NOMO-1 treated with DMSO at 0.1 percent for 48 hours (cell line): Measurements from ENCODE around the gene VPS13D.
"Not testable (repeated sequence)": the region's sequence is repeated elsewhere in the genome, so short reads cannot be mapped to it uniquely, and the experiment has no call there.

Source experiments
- DNase-seq: peaks from one replicate; lab custom pipeline; 2025; ENCODE audit not compliant: unreplicated experiment; lab: John Stamatoyannopoulos, UW

The VPS13D gene

DNA sequence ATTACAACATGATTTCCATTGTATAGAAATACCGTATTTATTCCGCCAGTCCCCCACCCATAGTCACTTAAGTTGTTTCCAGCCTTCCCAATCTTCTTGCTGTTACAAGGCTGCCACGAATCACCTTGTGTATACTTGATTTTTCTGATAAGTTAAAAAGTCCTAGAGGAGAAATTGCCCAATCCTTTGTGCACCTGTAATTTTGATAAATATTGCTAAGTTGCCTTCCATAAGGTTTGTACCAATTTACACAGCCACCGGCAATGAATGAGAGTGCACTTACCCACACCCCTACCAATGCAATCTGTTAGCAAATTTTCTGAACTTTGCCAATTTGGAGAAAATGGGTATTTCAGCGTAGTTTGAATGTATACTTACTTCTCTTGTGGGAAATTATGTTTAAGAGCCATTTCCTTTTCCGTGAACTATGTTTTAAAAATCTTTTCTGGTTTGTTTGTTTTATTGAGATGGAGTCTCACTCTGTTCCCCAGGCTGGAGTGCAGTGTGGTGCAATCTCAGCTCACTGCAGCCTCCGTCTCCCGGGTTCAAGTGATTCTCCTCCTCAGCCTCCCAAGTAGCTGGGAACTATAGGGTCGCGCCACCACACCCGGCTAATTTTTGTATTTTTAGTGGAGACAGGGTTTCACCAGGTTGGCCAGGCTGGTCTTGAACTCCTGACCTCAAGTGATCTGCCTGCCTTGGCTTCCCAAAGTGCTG lies 300.8 kb downstream of the VPS13D start:
- DNase-seq: no peak

DNA sequence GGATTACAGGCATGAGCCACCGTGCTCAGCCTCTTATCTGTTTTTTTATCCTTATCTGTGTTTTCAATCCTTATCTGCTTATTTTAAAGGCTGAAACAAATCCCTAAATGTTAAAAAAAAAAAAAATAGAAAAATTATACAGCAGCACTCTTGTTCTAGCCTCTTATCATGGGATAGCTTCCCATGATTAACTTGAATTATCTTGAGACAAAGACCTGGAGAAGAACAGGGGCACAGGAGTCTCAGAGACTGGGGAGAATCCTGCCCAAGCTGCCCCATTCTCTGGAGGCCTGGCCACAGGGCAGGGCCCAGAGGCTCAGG lies 301.3 kb downstream of the VPS13D start:
- no peak for DNase-seq

DNA sequence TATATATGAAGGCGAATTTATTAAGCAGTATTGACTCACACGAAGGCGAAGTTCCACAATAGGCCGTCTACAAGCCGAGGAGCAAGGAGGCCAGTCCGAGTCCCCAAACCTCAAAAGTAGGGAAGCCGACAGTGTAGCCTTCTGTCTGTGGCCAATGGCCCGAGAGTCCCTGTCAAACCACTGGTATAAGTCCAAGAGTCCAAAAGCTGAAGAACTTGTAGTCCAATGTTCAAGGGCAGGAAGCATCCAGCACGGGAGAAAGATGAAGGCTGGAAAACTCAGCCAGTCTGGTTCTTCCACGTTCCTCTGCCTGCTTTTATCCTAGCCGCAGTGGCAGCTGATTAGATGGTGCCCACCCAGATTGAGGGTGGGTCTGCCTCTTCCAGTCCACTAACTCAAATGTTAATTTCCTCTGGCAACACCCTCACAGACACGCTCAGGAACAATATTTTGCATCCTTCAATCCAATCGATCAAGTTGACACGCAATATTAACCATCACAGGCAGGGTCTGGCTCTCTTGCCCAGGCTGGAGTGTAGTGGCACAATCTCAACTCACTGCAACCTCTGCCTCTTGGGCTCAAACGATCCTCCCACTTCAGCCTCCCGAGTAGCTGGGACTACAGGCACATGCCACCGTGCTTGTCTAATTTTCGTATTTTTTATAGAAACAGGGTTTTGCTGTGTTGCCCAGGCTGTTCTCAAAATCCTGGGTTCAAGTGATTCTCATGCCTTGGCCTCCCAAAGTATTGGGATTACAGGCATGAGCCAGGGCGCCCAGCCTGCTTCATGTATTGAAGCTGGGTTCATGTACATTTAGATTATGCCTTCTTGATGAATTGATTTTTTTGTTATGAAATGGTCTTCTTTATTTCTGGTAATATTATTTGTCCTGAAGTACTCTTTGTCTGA lies 302.8 kb downstream of the VPS13D start:
- DNase-seq: no peak

DNA sequence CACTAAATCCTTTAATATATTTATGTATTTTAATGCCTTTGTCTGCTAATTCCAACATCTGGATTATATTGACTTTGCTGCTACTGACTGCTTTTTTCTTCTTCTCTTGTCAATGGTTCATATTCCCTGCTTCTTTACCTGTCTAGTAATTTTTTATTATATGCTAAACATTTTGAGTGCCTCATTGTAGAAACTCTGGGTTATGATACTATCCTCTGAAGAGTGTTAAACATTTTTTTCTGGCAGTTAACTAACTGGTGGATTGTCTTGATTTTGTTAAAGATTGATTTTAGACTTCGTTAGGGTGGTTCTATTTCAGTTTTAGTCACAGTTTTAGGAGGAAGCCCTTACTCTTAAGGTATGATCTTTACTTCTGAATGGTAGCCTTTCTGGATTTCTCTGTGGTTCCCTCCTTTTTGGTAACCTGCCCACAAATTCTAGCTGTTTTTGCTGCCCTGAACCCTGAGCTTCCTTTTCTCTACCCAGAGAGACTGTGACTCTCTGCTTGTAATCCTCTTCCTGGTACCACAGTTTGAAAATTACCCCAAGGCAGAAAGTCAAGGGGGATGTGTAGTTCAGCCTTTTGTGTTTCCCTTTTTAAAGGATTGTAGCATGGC lies 306.3 kb downstream of the VPS13D start:
- no peak for DNase-seq

DNA sequence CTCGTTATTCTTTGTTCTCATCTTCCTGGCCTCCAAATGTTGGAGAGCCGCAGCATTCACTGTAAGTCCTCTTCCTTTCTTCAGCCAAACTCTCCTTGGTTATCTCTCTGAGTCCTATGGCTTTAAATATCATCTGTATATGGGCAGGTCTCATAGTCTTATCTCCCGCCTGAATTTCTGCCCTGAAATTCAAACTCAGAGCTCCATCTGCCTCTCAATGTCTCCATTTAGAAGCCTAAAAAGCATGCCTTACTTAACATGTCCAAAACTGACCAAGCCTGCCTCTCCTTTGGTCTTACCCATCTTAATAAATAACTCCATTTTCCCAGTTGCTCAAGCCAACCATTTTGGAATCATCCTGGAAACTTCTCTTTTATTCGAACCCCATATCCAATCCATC lies 307.5 kb downstream of the VPS13D start:
- DNase-seq: no peak

DNA sequence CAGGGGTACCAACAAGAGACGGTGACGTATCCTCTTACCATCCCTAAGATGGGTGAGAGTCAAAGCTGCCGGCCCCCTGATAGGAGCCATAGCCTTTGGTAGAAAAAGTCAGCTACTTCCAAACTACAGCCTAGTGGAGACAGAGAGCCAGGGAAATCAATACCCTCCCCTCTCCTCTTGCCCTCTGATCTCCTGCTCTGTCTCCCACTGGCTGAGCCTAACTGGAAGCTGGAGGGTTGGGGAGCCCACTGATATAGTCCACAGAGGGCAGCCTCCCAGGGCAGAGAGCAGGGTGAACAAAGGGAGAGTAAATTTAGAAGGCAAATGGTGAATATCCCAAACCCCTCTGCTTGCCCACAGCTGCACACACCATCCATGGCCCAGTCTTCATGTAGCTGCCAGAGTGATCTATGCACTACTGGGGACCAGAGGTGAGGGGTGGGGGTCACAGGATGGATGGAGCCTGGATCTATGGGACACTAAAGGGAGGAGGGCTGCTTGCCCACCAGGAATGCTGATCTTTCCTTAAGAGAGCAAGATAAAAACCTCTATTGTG lies 308.2 kb downstream of the VPS13D start:
- DNase-seq: no peak

DNA sequence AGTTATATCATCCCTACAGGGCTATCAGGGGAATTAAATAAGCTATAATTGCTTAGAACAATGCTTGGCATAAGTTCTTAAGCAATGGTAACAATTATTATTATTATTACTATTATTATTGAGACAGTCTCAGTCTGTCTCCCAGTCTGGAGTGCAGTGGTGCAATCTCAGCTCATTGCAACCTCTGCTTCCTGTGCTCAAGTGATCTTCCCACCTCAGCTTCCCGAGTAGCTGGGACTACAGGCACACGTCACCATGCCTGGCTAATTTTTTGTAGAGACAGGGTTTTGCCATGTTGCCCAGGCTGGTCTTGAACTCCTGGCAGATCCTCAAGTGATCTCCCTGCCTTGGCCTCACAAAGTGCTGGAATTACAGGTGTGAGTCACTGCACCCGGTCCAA lies 308.7 kb downstream of the VPS13D start:
- DNase-seq: not testable (repeated sequence)

DNA sequence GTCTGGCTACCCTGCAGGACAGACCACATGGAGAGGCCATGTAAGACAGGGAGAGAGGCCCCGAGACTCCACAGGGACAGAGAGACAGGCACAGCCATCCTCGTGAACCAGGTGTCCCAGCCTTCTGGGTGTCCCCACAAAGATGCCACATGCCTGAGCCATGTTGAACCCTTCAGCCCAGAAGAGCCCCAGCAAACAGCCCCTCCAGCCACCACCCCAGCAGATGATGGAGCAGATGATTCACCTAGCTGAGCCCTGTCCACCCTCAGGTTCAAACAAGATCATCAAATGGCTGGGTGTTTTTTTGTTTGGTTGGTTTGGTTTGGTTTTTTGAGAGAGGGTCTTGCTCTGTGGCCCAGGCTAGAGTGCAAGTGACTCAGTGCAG lies 309.5 kb downstream of the VPS13D start:
- DNase-seq: no peak

DNA sequence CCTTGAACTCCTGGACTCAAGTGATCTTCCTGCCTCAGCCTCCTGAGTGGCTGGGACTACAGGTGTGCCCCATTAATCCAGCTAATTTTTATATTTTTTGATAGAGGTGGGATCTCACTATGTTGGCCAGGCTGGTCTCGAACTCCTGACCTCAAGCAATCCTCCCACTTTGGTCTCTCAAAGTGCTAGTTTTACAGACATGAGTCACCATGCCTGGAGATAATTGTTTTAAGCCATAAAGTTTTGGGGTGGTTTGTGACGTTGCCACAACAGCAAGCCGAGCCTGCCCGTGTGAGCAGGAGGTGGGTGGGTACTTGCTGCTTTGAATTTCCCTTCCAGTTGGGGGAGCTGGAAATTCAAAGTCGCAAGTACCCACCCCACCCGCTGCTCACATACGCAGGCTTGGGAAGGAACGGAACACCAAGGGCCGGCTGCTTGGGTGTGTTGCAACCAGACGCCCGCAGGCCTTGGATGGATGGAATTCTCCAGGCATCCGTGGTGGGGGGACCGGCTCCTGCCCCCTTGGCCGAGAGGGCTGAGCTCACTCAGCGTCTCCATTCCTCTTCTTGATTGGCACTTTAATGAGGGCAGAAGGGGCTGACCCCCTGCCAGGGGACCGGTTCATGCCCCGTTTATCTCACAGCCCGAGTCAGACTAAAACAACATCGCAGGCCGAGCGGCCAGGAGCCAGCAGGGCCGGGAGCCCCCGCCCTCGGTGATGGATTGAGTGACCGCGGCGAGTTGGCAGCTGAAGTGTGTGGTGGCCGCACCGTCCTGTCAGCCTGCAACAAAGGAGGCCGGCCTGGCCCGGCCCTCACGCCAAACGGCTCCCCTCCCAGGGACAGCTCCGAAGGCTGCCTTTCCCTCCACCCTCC lies 310.1 kb downstream of the VPS13D start:
- no peak for DNase-seq

DNA sequence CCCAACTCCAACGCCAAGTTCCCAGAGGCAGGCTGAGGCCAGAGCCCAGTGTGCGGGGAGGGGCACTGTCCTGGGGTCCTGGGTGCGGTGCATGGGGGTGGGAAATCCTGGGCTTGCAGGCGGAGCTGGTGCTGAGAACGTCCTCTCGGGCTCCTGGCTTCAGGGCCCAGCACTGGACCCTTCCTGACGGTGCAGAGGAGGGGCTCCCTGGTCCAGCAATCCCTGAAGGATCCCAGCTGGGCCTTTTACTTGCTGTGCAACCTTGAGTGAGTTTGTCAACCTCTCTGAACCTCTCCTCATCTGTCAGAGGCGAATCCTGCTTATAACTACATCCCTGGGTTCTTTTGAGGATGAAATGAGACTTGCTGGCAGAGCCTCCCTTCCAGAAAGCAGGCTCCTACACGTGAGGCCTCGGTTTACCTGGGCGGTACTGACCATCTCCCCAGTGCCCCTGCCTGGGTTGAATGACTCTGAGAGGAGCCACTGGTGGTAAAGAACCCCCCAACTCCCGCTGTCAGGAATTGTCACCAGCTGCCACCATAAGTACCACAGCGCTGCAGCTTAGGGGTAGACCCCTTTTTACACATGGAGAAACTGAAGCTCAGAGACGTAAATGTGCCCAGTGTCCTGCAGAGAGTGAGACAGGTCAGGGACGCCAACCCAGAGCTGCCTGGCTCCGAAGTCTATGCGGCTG lies 310.9 kb downstream of the VPS13D start:
- no peak for DNase-seq

DNA sequence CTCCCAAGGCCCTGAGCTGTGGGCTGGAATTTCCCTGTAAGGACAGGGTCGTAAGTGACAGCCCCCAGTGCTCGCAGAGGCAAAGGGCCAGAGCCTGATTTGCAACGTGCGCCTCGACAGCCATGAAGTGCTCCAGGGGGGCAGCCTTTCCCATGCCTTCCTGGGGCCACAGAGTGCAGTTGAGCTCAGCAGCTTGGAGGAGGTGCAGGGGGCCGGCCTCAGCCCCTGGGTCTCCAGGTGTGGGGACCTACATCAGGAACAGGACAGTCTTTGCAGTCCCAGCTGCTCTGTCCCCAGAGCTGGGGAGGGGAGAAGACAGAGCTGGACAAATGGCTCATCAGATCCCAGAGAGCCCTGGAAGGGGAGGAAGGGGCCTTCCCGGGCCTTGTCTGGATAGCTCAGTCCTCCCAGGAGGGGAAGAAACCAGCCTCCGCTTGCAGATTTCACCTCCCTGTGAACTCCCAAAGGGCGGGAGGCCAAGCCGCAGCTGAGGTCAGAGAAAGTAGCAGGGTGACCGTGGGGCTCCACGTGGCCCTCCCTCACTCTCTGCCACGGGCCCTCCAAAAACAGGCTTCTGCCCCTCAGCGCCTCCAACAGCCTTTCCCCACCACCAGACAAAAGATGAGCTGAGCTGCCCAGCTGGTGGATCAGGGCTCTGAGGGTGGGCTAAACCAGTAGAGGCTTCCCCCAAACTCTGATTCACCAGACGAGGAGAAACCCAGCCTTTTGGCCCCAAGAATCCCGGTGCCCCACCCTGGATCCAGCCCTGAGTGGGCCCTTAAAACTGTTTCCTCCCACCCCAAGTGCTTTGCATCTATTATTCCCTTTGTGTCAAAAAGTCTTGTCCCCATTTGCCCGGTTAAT lies 311.7 kb downstream of the VPS13D start:
- DNase-seq: no peak

DNA sequence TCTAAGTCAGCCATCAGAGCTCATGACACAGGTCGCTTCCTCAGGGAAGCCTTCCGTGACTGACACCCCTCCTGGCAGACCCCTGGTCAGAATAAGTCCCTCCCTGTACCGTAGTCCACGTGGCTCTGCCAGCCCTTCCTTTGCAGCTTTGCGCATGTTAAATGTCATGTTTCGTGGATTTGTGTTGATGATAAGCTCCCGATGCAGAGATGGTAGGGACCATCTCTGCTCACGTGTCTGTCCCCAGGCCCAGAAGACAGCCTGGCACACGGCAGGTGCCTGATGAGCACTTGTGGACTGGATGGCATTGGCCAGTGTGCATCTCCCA lies 312.3 kb downstream of the VPS13D start:
- no peak for DNase-seq

DNA sequence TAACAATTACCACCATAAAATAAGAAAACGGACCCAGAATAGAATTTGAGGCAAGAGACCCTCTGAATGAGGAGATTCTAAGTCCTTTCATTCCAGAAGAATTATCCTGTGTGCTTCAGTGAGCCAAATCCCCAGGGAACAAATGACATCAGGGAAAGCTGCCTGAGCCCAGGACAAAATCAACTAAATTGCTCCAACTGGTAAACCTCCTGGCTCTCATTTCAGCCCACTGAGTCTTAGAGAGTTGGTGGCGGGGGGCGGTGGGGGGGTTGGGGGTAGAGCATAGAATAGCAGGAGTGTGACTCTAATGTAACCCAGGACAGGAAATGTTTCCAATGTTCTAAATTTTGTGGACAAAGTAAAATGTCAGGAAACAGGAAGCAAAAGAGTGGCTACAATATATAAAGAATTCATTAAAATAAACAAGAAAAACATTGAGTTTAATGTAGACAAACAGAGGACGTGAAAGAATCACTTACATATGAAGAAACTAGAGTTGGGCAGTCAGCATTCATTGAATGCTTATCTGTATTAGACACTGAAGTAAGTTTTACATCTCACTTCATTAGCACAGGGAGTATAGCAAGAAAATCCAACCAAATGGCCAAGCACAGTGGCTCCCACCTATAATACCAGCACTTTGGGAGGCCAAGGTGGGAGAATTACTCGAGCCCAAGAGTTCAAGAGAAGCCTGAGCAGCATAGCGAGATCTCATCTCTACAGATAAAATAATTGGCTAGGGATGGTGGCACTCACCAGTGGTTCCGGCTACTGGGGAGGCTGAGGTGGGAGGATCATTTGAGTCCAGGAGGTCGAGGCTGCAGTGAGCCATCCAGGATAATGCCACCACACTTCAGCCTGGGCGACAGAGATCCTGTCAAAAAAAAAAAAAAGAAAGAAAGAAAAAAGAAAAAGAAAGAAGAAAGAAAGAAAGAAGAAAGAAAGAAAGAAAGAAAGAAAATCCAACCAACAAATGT lies 313.1 kb downstream of the VPS13D start:
- no peak for DNase-seq

DNA sequence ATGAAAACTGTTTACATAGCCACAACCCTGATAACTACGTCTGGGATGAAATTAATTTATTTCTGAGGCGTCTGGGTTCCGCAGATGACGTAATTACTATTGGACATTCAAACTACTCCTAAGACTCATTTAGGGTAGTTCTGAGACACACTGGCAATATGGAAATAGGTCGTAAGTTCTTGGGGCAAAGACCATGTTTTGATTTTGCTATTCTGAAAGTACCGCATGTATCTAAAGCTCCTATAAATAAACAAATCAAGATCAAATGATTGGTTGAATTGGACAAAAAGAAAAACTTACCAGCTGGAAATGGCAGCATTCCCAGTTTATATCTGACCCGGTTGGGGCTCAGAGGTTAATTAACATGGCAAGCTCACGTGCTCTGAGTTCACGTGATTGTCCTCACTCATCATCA lies 313.9 kb downstream of the VPS13D start:
- no peak for DNase-seq

DNA sequence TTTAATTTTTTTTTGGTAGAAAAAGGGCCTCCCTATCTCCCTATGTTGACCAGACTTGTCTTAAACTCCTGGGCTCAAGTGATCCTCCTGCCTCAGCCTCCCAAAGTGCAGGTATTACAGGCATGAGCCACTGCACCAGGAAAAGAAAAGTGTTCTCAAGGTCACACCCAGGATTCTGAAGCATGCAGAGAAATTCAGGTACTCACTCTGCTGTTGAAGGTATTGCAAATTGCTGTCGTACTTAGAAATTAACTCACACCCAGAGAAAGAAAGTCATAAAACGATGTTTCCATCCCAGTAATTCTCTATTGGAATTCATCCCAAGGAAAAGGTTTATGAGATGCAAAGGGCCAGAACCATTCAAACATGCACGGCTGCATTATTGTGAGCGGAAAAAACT lies 314.5 kb downstream of the VPS13D start:
- no peak for DNase-seq

DNA sequence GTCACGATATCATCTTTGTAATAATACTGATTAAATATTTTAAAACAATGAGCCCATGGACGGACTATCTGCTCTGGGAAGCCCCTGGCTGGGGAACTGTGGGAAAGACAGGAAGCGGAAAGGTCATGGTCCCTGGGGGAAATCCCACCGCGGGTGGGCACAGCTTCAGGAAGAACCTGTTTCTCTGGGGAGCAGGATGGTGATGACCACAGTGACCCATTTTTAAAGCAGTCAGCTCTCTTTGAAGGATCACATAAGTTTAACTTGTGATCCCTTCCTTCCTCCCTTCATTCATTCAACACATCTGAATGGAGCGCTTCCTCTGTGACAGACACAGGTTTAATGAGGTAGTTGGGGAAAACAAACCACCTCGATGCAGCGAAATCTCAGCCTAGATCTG lies 315.2 kb downstream of the VPS13D start:
- DNase-seq: no peak

DNA sequence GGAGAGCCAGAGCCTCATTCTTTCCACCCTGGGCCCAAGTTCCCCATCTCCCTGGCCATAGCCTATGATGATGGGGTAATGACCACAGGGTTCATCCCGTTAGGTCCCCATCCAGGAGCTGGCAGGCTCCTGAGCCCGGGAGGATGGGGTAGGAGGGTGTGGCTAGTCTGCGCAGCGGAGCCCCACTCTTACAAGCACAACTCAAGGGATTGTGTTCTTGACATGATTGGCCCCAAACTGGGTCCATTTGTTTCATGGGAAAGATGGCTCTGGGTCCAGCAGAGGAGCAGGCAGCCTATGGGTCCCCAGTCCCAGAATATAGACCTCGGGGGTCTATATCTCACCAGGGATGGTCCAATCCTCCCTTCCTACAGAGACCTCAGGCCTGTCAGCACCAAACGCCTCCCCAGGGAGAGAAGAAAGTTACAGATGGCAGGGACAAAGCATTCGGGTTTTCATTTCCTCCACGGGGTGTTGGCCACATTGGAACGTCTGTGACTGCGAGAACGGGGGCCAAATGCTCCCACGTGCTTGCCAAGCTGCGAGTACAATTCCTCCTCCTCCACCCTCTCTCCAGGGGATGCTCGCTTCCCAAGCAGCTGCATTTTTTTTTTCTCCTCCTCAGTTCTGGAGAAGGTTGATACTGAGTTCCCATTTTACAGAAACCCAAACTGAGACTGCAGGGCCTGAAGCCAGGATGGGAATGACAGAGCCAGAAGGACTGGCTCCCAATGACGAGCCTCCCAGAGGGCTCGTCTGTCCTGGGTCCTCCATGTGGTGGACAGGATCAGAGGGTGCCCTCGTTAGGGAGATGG lies 317.1 kb downstream of the VPS13D start:
- no peak for DNase-seq
